ENCODE results near the gene CTXN1.

- TF ChIP-seq, protein P1, sequence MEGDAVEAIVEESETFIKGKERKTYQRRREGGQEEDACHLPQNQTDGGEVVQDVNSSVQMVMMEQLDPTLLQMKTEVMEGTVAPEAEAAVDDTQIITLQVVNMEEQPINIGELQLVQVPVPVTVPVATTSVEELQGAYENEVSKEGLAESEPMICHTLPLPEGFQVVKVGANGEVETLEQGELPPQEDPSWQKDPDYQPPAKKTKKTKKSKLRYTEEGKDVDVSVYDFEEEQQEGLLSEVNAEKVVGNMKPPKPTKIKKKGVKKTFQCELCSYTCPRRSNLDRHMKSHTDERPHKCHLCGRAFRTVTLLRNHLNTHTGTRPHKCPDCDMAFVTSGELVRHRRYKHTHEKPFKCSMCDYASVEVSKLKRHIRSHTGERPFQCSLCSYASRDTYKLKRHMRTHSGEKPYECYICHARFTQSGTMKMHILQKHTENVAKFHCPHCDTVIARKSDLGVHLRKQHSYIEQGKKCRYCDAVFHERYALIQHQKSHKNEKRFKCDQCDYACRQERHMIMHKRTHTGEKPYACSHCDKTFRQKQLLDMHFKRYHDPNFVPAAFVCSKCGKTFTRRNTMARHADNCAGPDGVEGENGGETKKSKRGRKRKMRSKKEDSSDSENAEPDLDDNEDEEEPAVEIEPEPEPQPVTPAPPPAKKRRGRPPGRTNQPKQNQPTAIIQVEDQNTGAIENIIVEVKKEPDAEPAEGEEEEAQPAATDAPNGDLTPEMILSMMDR (IDR thresholded peaks at IDR 0.05; ENCODE audit: low read depth, low read length, poor library complexity, severe bottlenecking), result no peak
- no peak for TF ChIP-seq EZH2phosphoT487 (IDR thresholded peaks at IDR 0.05; ENCODE audit: borderline replicate concordance, low read length)
Measured at GRCh38 chr19:7942981-7943443, 17.1 kb upstream of the CTXN1 start.
